Activated CD8-positive, alpha-beta memory T cell treated with anti-CD3 and anti-CD28 coated beads for 4 hours (primary cell): ENCODE measurements around the gene POLE3.
A peak's percentile ranks its signal among the peaks of the same experiment; 100 is the strongest.
"Not testable (repeated sequence)": the region's sequence is repeated elsewhere in the genome, so short reads cannot be mapped to it uniquely, and the experiment has no call there.

Source experiments
- DNase-seq, 2 donors: peaks; one replicate each; pipeline ENCODE4 v3.0.0-alpha.2; 2020; ENCODE audit warnings: low read depth in 2 of 2

Gene POLE3

GRCh38 chr9:113403646-113404045 lies 6.8 kb downstream of the POLE3 start:
- no peak for DNase-seq

GRCh38 chr9:113401027-113401792 lies 9.3 kb downstream of the POLE3 start, which contains the start of gene ALAD:
TSS of gene ALAD (minus strand) at chr9:113401284. CDS start at chr9:113393559, 7,725 bp downstream.
- peak; percentile 98 for DNase-seq

GRCh38 chr9:113399646-113400200 lies 10.8 kb downstream of the POLE3 start:
- DNase-seq: no peak

GRCh38 chr9:113398796-113399195 lies 11.7 kb downstream of the POLE3 start:
- no peak for DNase-seq

GRCh38 chr9:113397203-113397631 lies 13.3 kb downstream of the POLE3 start:
- no peak for DNase-seq

- no peak for DNase-seq
Measured at GRCh38 chr9:113395000-113395861, 15.2 kb downstream of the POLE3 start.

- DNase-seq: no peak
Measured at GRCh38 chr9:113393281-113393680, 17.2 kb downstream of the POLE3 start.

- DNase-seq: no peak
Measured at GRCh38 chr9:113391917-113392316, 18.6 kb downstream of the POLE3 start.

GRCh38 chr9:113390192-113390960 lies 20.1 kb downstream of the POLE3 start:
- no peak for DNase-seq

- no peak for DNase-seq
Measured at GRCh38 chr9:113389451-113389850, 21.0 kb downstream of the POLE3 start.

GRCh38 chr9:113388833-113389232 lies 21.6 kb downstream of the POLE3 start:
- DNase-seq: no peak

- DNase-seq: no peak
Measured at GRCh38 chr9:113387560-113388230, 22.8 kb downstream of the POLE3 start.

- no peak for DNase-seq
Measured at GRCh38 chr9:113386571-113387393, 23.7 kb downstream of the POLE3 start.

GRCh38 chr9:113381909-113382411 lies 28.5 kb downstream of the POLE3 start:
- no peak for DNase-seq

GRCh38 chr9:113381441-113381840 lies 29.0 kb downstream of the POLE3 start:
- not testable (repeated sequence) for DNase-seq

GRCh38 chr9:113380869-113381378 lies 29.6 kb downstream of the POLE3 start:
- no peak for DNase-seq

GRCh38 chr9:113379829-113380210 lies 30.7 kb downstream of the POLE3 start:
- DNase-seq: not testable (repeated sequence)

- not testable (repeated sequence) for DNase-seq
Measured at GRCh38 chr9:113379094-113379828, 31.2 kb downstream of the POLE3 start.
